Renal cortex interstitium (tissue), 11 donors: ENCODE measurements around the gene NEIL3. TPM values are rescaled to one million over a fixed set of nuclear protein-coding genes. Genes with fewer than 3 reads are reported as not detected.
"Not testable (repeated sequence)": the region's sequence is repeated elsewhere in the genome, so short reads cannot be mapped to it uniquely, and the experiment has no call there.

Experiments used
- DNase-seq, 11 donors: peaks; one replicate each; pipeline ENCODE4 v3.0.0-alpha.2; 2013; ENCODE audit warnings: low read depth in 9 of 11, low spot score in 4 of 11; ENCODE audit errors: extremely low read depth in 1 of 11
- polyA plus RNA-seq, 3 donors: library from polyadenylated mRNA; unstranded; fragments of 120-200 nt; gene quantifications; one replicate each; pipeline ENCODE4 v1.2.1, GENCODE V29; 2013; ENCODE audit not compliant: insufficient read length in 3 of 3

Gene NEIL3
- polyA plus RNA-seq, 3 donors: 5.0 to 8.1 (median 6.0) TPM

- DNase-seq: no peak
Measured at GRCh38 chr4:177292171-177292570, 17.5 kb upstream of the NEIL3 start.

GRCh38 chr4:177293208-177294033 lies 16.3 kb upstream of the NEIL3 start:
- no peak for DNase-seq

GRCh38 chr4:177297785-177298391 lies 11.8 kb upstream of the NEIL3 start:
- no peak for DNase-seq

- no peak for DNase-seq
Measured at GRCh38 chr4:177301126-177301639, 8.5 kb upstream of the NEIL3 start.

- no peak for DNase-seq
Measured at GRCh38 chr4:177302371-177303100, 7.1 kb upstream of the NEIL3 start.

GRCh38 chr4:177304094-177304493 lies 5.6 kb upstream of the NEIL3 start:
- DNase-seq: no peak

GRCh38 chr4:177304864-177305263 lies 4.8 kb upstream of the NEIL3 start:
- not testable (repeated sequence) for DNase-seq

- no peak for DNase-seq
Measured at GRCh38 chr4:177308125-177308524, 1.5 kb upstream of the NEIL3 start.

- DNase-seq: no peak
Measured at GRCh38 chr4:177308847-177309521, 690 bp upstream of the NEIL3 start.

GRCh38 chr4:177311589-177311988 lies 1.9 kb downstream of the NEIL3 start:
- DNase-seq: no peak

GRCh38 chr4:177313263-177313662 lies 3.6 kb downstream of the NEIL3 start:
- DNase-seq: no peak

- no peak for DNase-seq
Measured at GRCh38 chr4:177315767-177316464, 6.2 kb downstream of the NEIL3 start.

- DNase-seq: no peak
Measured at GRCh38 chr4:177320721-177321120, 11.0 kb downstream of the NEIL3 start.

GRCh38 chr4:177321647-177322046 lies 12.0 kb downstream of the NEIL3 start:
- no peak for DNase-seq

- DNase-seq: no peak
Measured at GRCh38 chr4:177322266-177322665, 12.6 kb downstream of the NEIL3 start.

GRCh38 chr4:177322881-177323280 lies 13.2 kb downstream of the NEIL3 start:
- no peak for DNase-seq

- DNase-seq: no peak
Measured at GRCh38 chr4:177323416-177323815, 13.7 kb downstream of the NEIL3 start.

- DNase-seq: no peak
Measured at GRCh38 chr4:177332119-177332518, 22.4 kb downstream of the NEIL3 start.
